Prostate gland (tissue), 2 donors: ENCODE data around the gene CCRL2.

Experiments
- CTCF ChIP-seq, 4 experiments: fragments of 200-600 bp in 2 of 4; fragments of 450-650 bp in 2 of 4; sonication (generic) in 2 of 4; IDR thresholded peaks; 1 replicate in 3 of 4; 2 replicates in 1 of 4; pipeline ENCODE4 v1.5.1; 2016 to 2019; ENCODE audit warnings: antibody characterized with exemption in 4 of 4, mild to moderate bottlenecking in 2 of 4, moderate library complexity in 2 of 4
- POLR2A ChIP-seq: fragments of 450-650 bp; IDR thresholded peaks from one replicate; pipeline ENCODE4 v1.6.1; 2016; ENCODE audit warnings: antibody characterized with exemption, mild to moderate bottlenecking
- POLR2AphosphoS5 ChIP-seq: sonication (generic); formaldehyde crosslinking; IDR thresholded peaks from one replicate; pipeline ENCODE4 v1.6.1; 2017; ENCODE audit warnings: antibody characterized with exemption

- TF ChIP-seq CTCF (IDR thresholded peaks at IDR 0.05) (no peak), POLR2A (no peak), POLR2AphosphoS5 (no peak)
Observed at GRCh38 chr3:46419816-46420215, 12.8 kb downstream of the CCRL2 start.
